ENCODE results near the gene TRIM63.

The TRIM63 gene

GRCh38 chr1:26089125-26089524, 21.7 kb upstream of the TRIM63 start:
- no peak for TF ChIP-seq CTCF (conservative IDR thresholded peaks at IDR 0.05; ENCODE audit: low read depth)
- H3K27ac ChIP-seq: no peak overlapping the region
- ChIA-PET POLR2A (ENCODE audit: low non-redundant PET) (no interaction called here), CTCF (no interaction called here)
- no peak for DNase-seq (ENCODE audit: low spot score)

GRCh38 chr1:26084844-26085243, 17.4 kb upstream of the TRIM63 start:
- POLR2A ChIA-PET (ENCODE audit: low non-redundant PET): no interaction called here
- DNase-seq (ENCODE audit: low spot score): no peak
- H3K27ac ChIP-seq: no peak overlapping the region
- CTCF ChIA-PET: interaction anchor here (0.9 kb wide), 1 partner anchor 60 kb away, joined by 3 read pairs; no protein-coding TSS in a partner anchor
- no peak for TF ChIP-seq CTCF (conservative IDR thresholded peaks at IDR 0.05; ENCODE audit: low read depth)

- H3K27ac ChIP-seq: no peak overlapping the region
- ChIA-PET POLR2A (ENCODE audit: low non-redundant PET) (no interaction called here), CTCF (no interaction called here)
- TF ChIP-seq CTCF (conservative IDR thresholded peaks at IDR 0.05; ENCODE audit: low read depth): no peak
- no peak for DNase-seq (ENCODE audit: low spot score)
Measured at GRCh38 chr1:26084091-26084561, 16.7 kb upstream of the TRIM63 start.

GRCh38 chr1:26083208-26083607, 15.8 kb upstream of the TRIM63 start:
- DNase-seq (ENCODE audit: low spot score): no peak
- ChIA-PET CTCF (no interaction called here), POLR2A (ENCODE audit: low non-redundant PET) (no interaction called here)
- no peak overlapping the region for H3K27ac ChIP-seq
- TF ChIP-seq CTCF (conservative IDR thresholded peaks at IDR 0.05; ENCODE audit: low read depth): no peak

- POLR2A ChIA-PET (ENCODE audit: low non-redundant PET): no interaction called here
- CTCF ChIA-PET: interaction anchor here (1.2 kb wide), 1 partner anchor 28 kb away, joined by 3 read pairs; no protein-coding TSS in a partner anchor
- no peak overlapping the region for H3K27ac ChIP-seq
- no peak for TF ChIP-seq CTCF (conservative IDR thresholded peaks at IDR 0.05; ENCODE audit: low read depth)
- DNase-seq (ENCODE audit: low spot score): no peak
Measured at GRCh38 chr1:26082020-26082350, 14.6 kb upstream of the TRIM63 start.

GRCh38 chr1:26081267-26082019, 14.0 kb upstream of the TRIM63 start:
- no peak overlapping the region for H3K27ac ChIP-seq
- POLR2A ChIA-PET (ENCODE audit: low non-redundant PET): no interaction called here
- no peak for DNase-seq (ENCODE audit: low spot score)
- TF ChIP-seq CTCF (conservative IDR thresholded peaks at IDR 0.05; ENCODE audit: low read depth): no peak
- CTCF ChIA-PET: interaction anchor here (1.2 kb wide), 1 partner anchor 27 kb away, joined by 3 read pairs; no protein-coding TSS in a partner anchor
